WI38 (cell line): ENCODE data around the gene TTLL12.

Experiments used
- H3K4me3 ChIP-seq: 2 replicates; pipeline ENCODE4 v1.5.1; 2011; ENCODE audit warnings: low read depth, mild to moderate bottlenecking, control low read depth, low read length
- CTCF ChIP-seq: IDR thresholded peaks from 2 replicates; pipeline ENCODE4 v1.5.1; 2012; ENCODE audit warnings: low read depth, mild to moderate bottlenecking, control low read depth, low read length

TTLL12 gene

GRCh38 chr22:43222987-43223386 lies 36.1 kb upstream of the TTLL12 start:
- no peak overlapping the region for H3K4me3 ChIP-seq
- TF ChIP-seq CTCF, result no peak

- TF ChIP-seq CTCF, result no peak
- H3K4me3 ChIP-seq, result no peak overlapping the region
These were observed 35.3 kb upstream of the TTLL12 start for GRCh38 chr22:43222262-43222661.

- H3K4me3 ChIP-seq, result no peak overlapping the region
- no peak for TF ChIP-seq CTCF
These were observed 33.9 kb upstream of the TTLL12 start for GRCh38 chr22:43220625-43221380.

- TF ChIP-seq CTCF, result no peak
- no peak overlapping the region for H3K4me3 ChIP-seq
These were observed 31.9 kb upstream of the TTLL12 start for GRCh38 chr22:43218786-43219185.

GRCh38 chr22:43217285-43218030 lies 30.5 kb upstream of the TTLL12 start:
- no peak overlapping the region for H3K4me3 ChIP-seq
- TF ChIP-seq CTCF, result no peak

GRCh38 chr22:43216738-43217137 lies 29.8 kb upstream of the TTLL12 start:
- no peak overlapping the region for H3K4me3 ChIP-seq
- no peak for TF ChIP-seq CTCF

- no peak for TF ChIP-seq CTCF
These were observed 27.0 kb upstream of the TTLL12 start for GRCh38 chr22:43213962-43214361.

More at GRCh38 chr22:43213962-43214361, 27.0 kb upstream of the TTLL12 start:
- no peak overlapping the region for H3K4me3 ChIP-seq
